HG03103 (cell line): Measurements from ENCODE around the gene CXorf65.

Experiments used
- ATAC-seq: cut with Tn5 transposase; IDR thresholded peaks from one replicate; pipeline ENCODE4 v1.9.1; 2021; ENCODE audit warnings: low read depth; ENCODE audit not compliant: unreplicated experiment

CXorf65 gene

GRCh38 chrX:71107762-71108360 is 1.3 kb upstream of the CXorf65 start:
- ATAC-seq, result no peak

GRCh38 chrX:71107245-71107644 is 705 bp upstream of the CXorf65 start:
- no peak for ATAC-seq

GRCh38 chrX:71105628-71106027 is 912 bp downstream of the CXorf65 start:
- no peak for ATAC-seq

- no peak for ATAC-seq
These were observed 3.2 kb downstream of the CXorf65 start for GRCh38 chrX:71103110-71103983.

- ATAC-seq, result no peak
These were observed 4.2 kb downstream of the CXorf65 start for GRCh38 chrX:71102292-71102691.

- ATAC-seq, result no peak
These were observed 5.7 kb downstream of the CXorf65 start for GRCh38 chrX:71100581-71101505.

- no peak for ATAC-seq
These were observed 6.8 kb downstream of the CXorf65 start for GRCh38 chrX:71099736-71100135.

GRCh38 chrX:71098951-71099506 is 7.5 kb downstream of the CXorf65 start:
- ATAC-seq, result no peak

GRCh38 chrX:71098302-71098701 is 8.2 kb downstream of the CXorf65 start:
- no peak for ATAC-seq

- ATAC-seq, result no peak
These were observed 9.8 kb downstream of the CXorf65 start for GRCh38 chrX:71096760-71097032.

GRCh38 chrX:71095981-71096759 is 10.4 kb downstream of the CXorf65 start:
- peak; percentile 19 for ATAC-seq

- ATAC-seq, result peak; percentile 86
These were observed 11.0 kb downstream of the CXorf65 start, which contains the start of gene FOXO4 for GRCh38 chrX:71095555-71095980. Gene FOXO4, plus strand, starts transcription at chrX:71095851. Its CDS starts 678 bp downstream, at chrX:71096529.

GRCh38 chrX:71095033-71095432 is 11.5 kb downstream of the CXorf65 start:
- ATAC-seq, result no peak

- no peak for ATAC-seq
These were observed 15.3 kb downstream of the CXorf65 start for GRCh38 chrX:71091263-71091662.

- ATAC-seq, result no peak
These were observed 20.6 kb downstream of the CXorf65 start for GRCh38 chrX:71085900-71086299.

- ATAC-seq, result no peak
These were observed 23.7 kb downstream of the CXorf65 start for GRCh38 chrX:71082822-71083221.

- no peak for ATAC-seq
These were observed 24.4 kb downstream of the CXorf65 start for GRCh38 chrX:71082124-71082647.

GRCh38 chrX:71081330-71082123 is 25.0 kb downstream of the CXorf65 start:
- no peak for ATAC-seq

- no peak for ATAC-seq
These were observed 36.0 kb downstream of the CXorf65 start for GRCh38 chrX:71070531-71070930.
